A172 (cell line): ENCODE results near the gene COLEC11. TPM values are rescaled to one million over a fixed set of nuclear protein-coding genes. Genes with fewer than 3 reads are reported as not detected.
A peak's percentile ranks its signal among the peaks of the same experiment; 100 is the strongest.

ENCODE experiments used
- DNase-seq: peaks from one replicate; pipeline ENCODE4 v3.0.0-alpha.2; 2015; ENCODE audit warnings: low spot score
- total RNA-seq: library from RNA; depleted of rRNA; stranded (reverse); fragments of >200 nt; shearing (Covaris generic); gene quantifications from 2 replicates; pipeline ENCODE4 v1.2.3, GENCODE V29; 2014

Gene COLEC11
- total RNA-seq, 1 experiment from 2014 or later, result 0.17 TPM

DNA sequence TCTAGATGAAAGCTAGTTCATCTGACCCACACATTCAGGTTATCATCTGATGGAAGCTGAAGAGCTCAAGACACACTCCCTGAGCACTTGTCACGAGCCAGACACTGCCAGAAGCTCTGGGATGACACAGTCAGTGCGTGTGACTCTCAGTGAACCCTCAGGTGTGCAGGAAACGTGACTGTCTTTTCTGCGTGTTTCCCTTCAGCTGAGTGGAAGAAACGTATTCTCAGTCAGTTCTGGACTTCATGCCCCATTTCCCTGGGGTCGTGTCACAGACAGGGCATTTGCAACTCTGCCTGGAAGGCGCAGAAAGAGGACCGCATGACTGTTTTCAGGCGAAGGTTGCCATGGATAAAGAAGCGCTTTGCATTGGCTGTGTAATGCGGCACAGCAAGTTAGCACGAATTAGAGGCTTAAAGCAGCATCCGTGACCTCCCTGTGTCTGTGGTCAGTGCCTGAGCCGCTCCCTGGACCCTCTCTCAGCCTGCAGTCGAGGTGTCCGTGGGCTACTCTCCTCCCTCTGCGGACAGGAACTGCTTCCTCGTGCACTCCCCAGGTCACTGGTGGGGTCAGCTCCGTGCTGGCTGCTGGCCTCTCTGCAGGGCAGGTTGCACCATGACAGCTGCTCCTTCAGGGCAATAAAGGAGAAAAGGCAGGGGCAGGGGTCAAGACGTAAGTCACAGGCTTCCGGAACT, 59.8 kb downstream of the COLEC11 start:
- no peak for DNase-seq

DNA sequence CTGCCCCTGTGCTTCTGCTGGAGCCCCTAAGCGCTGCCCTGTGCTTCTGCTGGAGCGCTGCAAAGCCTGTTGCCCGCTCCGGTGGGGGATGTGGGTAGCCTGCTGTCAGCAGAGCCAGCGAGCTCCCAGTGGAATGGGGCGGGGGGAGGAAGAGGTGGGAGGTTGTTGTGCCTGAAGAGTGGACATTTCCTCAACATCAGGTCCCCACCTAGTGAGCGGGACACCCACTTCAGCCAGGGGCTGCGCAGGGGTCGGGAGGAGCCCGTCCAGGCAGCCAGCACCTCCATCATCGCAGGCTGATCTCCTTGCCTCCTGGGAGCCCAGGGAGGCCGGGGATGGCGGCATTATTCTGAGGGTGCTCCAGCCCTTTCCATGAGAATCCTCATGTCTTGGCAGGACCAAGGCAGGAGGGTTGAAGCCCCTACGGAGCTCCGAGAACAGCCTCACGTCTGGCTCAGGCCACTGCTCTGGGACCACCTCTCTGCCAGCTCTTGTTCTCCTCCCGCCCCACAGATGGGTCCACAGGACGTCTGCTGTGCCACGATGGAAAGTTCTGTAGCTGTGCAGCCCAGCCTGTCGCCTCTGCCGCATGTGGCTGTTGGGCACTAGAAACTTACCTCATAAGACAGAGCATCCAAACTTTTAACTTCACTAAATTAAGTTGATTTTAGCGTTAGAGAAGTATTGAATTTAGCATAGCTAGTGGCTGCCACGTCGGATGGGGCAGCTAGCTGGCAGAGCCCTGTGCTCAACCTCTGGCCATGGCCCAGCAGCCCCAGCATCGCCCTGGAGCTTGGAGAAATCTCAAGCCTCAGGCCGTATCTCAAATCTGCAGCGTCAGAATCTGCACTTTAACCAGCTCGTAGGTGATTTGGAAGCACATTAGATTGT, 61.2 kb downstream of the COLEC11 start:
- DNase-seq, result no peak

- DNase-seq, result no peak
These were observed 62.1 kb downstream of the COLEC11 start for GRCh38 chr2:3656762-3657721.

- no peak for DNase-seq
These were observed 63.0 kb downstream of the COLEC11 start, which contains the start of gene ALLC for GRCh38 chr2:3657881-3658280. TSS of gene ALLC (plus strand) at chr2:3658200. CDS start at chr2:3671158, 12,958 bp downstream.

- DNase-seq, result no peak
These were observed 64.8 kb downstream of the COLEC11 start for GRCh38 chr2:3659447-3660432.

DNA sequence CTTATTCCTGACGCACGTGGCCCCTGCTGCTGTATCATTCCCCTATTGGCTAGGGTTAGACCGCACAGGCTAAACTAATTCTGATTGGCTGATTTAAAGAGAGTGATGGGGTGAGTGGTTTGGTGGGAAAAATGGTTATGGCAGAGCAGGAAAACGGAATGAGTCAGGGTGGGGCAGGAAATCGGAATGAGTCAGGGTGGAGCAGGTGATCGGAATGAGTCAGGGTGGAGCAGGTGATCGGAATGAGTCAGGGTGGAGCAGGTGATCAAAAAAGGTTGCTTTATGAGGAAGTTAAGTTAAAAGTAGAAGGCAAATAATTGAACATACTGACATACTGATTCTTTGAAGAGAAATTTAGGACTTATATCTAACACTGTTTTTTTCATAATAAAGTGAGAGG, 65.7 kb downstream of the COLEC11 start:
- DNase-seq, result peak; percentile 81

DNA sequence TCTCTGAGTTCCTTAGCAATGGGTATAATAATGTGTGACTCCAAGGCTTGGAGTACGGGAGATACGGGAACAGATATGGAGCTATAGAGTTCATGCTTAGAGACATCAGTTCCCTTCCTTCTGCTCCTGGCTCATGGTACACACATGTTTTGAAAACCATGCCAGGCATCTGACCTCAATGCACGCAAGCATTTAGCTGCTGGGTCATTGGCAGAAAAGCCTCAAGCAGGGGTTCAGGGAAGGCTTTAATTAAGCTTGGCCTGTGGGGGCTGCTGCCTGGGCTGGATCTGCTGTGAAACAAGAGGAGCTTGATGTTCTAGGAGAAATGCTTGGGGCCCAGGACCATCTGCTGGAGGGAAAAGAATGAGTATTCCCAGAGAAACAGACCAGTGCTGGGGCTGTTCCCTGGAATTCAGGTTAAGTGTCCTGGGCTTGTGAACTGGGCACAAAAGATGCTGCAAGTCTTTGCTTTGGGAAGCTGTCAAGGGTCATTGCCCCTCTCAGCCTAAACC, 66.3 kb downstream of the COLEC11 start:
- no peak for DNase-seq

DNA sequence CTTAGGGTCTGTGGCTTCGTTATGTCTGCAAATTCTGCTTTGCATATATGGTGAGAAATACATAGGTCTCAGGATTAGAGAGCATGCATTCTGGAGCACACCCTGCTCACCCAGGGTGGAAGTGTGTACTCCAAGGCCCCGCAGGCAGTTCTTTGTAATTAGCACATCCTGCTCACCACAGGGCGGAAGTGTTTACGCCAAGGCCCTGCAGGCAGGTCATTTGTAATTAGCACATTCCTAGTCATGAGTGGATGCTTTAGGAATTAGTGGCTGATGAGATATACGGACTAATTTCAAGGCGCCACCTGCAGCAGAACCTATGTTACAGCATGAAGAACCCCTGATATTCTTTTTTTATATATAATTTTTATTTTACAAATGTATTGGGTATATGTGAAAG, 67.3 kb downstream of the COLEC11 start:
- peak; percentile 31 for DNase-seq

DNA sequence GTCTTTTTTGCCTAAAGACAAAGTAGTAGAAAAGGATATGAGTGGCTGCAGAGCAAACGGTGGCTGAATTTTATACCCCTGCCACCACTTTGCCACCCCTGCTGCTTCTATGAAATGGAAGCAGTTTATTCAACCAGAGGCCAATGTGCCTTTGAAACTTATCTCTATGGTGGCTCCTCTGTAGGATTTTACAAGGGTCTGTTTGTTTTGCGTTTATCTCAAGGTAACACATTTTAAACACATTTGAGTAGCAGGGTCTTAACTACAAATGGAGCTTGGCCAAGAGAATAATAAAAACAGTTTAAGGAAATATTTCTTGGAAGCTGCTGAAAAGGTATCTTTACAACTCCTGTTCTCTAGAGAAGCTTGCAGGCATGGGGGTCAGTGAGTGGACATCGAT, 69.2 kb downstream of the COLEC11 start:
- DNase-seq, result no peak

GRCh38 chr2:3664925-3665324, 70.0 kb downstream of the COLEC11 start:
- no peak for DNase-seq

DNA sequence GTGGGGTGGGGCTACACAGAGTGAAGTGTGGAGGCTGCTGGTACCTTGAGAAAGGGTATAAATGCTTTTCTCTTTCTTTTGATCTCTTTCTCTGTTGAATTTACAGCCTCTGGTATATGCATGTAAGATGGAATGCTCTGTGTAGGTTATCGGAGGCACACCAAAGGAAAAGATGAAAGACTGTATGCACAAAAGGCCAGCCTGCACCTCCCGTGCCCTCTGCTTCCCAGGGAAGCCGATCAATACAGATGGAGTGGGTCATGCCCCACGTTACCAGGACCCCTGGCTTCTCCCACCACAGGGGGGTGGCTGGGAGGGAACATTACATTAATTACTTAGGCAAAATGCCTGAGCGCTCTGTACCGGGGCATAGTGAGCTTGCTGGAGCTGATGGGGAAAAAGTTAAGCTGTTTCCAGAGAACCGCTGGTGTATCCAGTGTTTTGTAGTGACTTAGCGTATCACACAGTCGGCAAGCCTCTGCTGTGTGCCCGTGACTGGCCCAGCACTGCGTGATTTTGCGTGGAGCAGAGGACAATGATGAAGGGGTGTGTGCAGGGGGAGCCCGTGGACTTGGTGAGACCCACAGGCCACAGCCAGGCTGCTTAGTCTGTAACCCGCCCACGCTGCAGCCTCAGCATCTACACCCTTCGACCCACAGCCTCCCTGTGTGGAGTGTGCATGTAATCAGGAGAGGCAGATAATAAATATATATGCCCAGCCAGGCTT, 71.1 kb downstream of the COLEC11 start:
- DNase-seq, result no peak

DNA sequence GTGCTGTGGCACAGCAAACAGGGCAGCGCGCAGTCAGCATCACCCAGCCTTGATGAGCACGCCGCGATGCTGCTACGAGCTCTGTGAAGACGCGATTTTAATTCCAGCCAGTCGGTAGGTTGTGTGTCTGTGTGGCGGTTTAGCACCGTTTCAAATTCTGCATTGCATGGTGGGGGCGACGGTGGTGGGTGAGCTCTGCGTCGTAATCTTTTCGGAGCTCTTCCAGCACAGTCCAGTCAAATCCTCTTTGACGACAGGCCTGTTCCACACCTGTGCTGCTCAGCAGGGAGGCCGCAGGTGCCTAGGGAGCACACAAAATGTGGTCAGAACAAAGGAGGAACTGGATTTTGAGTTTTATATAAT, 71.7 kb downstream of the COLEC11 start:
- no peak for DNase-seq

DNA sequence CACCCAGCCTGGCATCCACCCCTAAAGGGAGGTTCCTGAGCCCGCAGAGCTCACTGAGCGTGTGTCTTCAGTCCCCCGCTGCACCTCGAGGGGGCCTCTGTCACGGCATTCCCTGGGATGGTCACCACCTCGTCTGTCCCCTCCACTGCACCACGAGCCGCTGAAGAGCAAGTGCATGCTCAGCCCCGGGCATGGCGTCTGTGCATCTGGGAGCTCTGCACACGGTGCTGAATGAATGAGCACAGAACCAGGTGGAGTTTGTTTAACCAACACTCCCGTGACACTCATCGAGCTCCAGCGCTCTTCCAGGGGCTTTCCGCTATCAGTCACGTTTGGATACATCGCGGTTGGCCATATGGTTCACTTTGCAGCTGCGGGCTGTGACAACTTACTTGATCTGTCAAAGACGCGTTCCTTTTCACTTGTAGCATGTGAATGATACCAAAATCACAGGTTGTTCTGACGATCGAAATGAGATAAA, 72.3 kb downstream of the COLEC11 start:
- no peak for DNase-seq

DNA sequence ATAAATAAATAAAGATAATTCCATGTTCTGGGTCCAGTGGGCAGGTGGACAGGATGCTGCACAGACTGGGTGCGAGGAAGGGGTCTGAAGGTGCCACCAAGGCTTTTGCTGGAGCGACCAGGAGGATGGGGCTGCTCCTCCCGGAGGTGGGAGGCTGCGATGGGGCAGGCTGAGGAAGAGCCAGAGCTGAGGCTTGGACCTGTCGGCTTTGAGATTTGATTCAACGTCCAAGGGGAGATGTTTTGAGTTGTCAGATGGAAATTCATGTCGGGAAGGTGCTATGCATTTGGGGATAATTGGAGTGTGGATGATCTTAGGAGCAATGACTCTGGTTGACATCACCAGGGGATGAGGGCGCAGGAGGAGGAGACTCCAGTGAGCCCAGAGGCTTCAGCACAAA, 74.7 kb downstream of the COLEC11 start:
- no peak for DNase-seq

GRCh38 chr2:3670376-3670775, 75.5 kb downstream of the COLEC11 start:
- no peak for DNase-seq

- no peak for DNase-seq
These were observed 76.0 kb downstream of the COLEC11 start for GRCh38 chr2:3670941-3671340.

- DNase-seq, result no peak
These were observed 78.2 kb downstream of the COLEC11 start for GRCh38 chr2:3672861-3673678.

GRCh38 chr2:3674066-3674845, 79.3 kb downstream of the COLEC11 start:
- DNase-seq, result no peak
